ENCODE results near the gene GLUD1.
"Not testable (repeated sequence)": the region's sequence is repeated elsewhere in the genome, so short reads cannot be mapped to it uniquely, and the experiment has no call there.

The GLUD1 gene

GRCh38 chr10:87038786-87039185 lies 55.9 kb downstream of the GLUD1 start:
- DNase-seq = no peak

- no peak for DNase-seq
These were observed 56.3 kb downstream of the GLUD1 start for GRCh38 chr10:87038286-87038717.

GRCh38 chr10:87036623-87037022 lies 58.0 kb downstream of the GLUD1 start:
- DNase-seq = no peak

- no peak for DNase-seq
These were observed 63.6 kb downstream of the GLUD1 start for GRCh38 chr10:87030912-87031635.

GRCh38 chr10:87030419-87030818 lies 64.2 kb downstream of the GLUD1 start:
- DNase-seq = not testable (repeated sequence)

- DNase-seq = not testable (repeated sequence)
These were observed 67.7 kb downstream of the GLUD1 start for GRCh38 chr10:87026747-87027508.

- not testable (repeated sequence) for DNase-seq
These were observed 69.2 kb downstream of the GLUD1 start for GRCh38 chr10:87025285-87025958.

GRCh38 chr10:87020056-87020455 lies 74.6 kb downstream of the GLUD1 start, which contains the start of gene FAM25A:
Gene FAM25A, plus strand, starts transcription at chr10:87020294. Its CDS starts 31 bp downstream, at chr10:87020325.
- DNase-seq = not testable (repeated sequence)

- not testable (repeated sequence) for DNase-seq
These were observed 75.1 kb downstream of the GLUD1 start for GRCh38 chr10:87019504-87019903.

- not testable (repeated sequence) for DNase-seq
These were observed 75.6 kb downstream of the GLUD1 start for GRCh38 chr10:87019066-87019465.

- not testable (repeated sequence) for DNase-seq
These were observed 76.5 kb downstream of the GLUD1 start for GRCh38 chr10:87018127-87018526.

GRCh38 chr10:87014986-87015716 lies 79.5 kb downstream of the GLUD1 start:
- DNase-seq = not testable (repeated sequence)

GRCh38 chr10:87013528-87013927 lies 81.1 kb downstream of the GLUD1 start:
- peak; percentile 2 for DNase-seq

- not testable (repeated sequence) for DNase-seq
These were observed 85.4 kb downstream of the GLUD1 start for GRCh38 chr10:87009134-87009696.

GRCh38 chr10:87008303-87008702 lies 86.3 kb downstream of the GLUD1 start:
- DNase-seq = not testable (repeated sequence)

- DNase-seq = not testable (repeated sequence)
These were observed 87.0 kb downstream of the GLUD1 start for GRCh38 chr10:87007674-87008073.

GRCh38 chr10:87007124-87007523 lies 87.5 kb downstream of the GLUD1 start:
- not testable (repeated sequence) for DNase-seq

GRCh38 chr10:87000491-87000890 lies 94.2 kb downstream of the GLUD1 start:
- DNase-seq = no peak

Measured in CD4-positive, alpha-beta T cell treated with Interleukin-21 for 1 hour (primary cell).